ENCODE data around the gene ALG14.

Gene ALG14

DNA sequence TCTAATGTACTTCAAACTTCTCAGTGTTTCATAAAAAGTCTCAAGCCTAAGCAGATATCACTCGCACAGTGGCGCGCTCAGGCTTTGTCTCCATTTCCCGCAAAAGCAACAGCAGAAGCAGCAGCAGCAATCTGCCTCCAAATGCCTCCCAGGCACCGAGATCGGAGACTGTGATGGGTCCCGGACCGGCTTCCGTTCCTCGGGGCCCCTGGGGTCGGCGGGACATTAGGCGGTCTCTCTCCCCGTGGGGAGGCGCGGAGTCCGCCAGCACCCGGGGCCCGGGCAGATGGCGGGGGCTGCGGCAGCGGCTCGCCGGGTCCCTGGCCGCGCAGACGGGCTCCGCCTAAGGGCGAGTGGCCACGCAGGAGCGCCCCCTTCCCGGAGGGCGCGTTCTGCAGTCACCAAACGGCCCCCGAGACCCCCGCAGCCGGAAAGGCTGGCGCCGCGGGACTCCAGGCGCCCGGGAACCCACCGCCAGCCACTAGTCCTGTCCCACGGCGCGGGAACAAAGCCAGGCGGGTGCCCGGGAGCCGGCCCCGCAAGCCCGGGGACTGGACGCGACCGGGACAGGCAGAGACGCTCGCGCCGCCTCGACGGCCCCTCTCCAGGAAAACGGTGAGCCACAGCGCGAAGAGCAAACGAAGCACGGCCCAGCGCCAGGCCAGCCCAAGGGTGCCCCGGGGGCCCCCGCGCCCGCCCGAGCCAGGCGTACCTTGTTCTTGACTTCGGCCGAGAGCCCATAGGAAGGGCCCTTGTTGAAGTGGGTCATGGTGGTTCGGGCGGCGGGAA is 146.4 kb downstream of the ALG14 start:
- peak; percentile 41 for DNase-seq

DNA sequence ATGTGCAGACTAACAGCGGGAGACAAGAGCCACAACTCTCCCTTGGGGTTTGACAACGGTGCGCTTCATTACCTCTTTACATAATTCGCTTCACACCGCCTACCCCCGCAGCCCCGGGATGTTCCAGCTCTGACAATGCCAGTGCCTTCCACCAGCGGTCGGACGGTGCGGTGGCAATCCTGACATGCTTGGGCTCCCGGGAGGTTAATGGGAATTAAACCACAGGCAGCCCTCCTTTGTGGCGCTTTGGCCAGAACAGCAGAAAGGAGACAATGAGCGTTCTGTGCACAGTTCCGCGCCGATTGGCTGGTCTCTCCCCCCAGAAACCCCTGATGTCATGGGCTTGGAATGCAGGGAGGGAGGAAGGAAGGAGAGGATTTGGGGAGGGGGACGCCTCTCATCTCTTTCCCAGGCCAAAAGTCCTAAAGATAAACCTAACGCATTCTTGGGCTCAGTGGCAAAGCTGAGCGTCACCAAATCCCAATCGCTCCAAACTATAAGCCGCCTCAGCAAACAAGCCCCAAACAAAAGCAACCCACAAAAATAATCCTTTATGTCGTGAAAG is 147.1 kb downstream of the ALG14 start:
- DNase-seq = no peak

DNA sequence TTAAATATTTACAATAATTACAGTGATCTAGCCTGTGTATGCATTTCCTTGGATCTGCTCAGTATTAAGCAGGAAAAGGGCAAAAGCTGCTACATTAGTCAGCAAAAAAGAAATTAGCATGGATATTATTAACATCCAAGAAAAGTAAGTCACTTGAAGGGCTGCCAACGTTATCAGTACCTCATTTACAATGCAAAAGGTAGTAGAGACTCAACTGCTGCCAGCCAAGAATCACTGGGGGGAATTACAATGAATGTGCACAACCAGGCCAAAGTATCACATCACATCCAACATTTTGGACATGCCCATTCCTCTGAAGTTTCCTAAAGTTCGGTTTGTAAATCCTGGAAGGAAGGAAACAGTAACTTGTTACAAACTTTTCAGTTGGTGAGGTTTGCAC is 147.7 kb downstream of the ALG14 start:
- DNase-seq = no peak
